Esophagus squamous epithelium (tissue), 5 donors: ENCODE data around the gene PECR. TPM values are rescaled to one million over a fixed set of nuclear protein-coding genes. Genes with fewer than 3 reads are reported as not detected.
A peak's percentile ranks its signal among the peaks of the same experiment; 100 is the strongest.

ENCODE experiments used
- DNase-seq: peaks from one replicate; lab custom pipeline; 2025; lab: John Stamatoyannopoulos, UW
- H3K27ac ChIP-seq, 4 donors: fragments of 200-600 bp; sonication (generic); one replicate each; pipeline ENCODE4 v1.5.1; 2016 to 2019; ENCODE audit warnings: mild to moderate bottlenecking in 1 of 4
- H3K27me3 ChIP-seq, 4 donors: fragments of 200-600 bp; sonication (generic); 1 replicate in 3 of 4; 2 replicates in 1 of 4; pipeline versions ENCODE4 v1.5.1 to v1.6.0; 2017 to 2021; ENCODE audit warnings: antibody characterized with exemption in 1 of 4
- H3K36me3 ChIP-seq, 3 donors: fragments of 200-600 bp; sonication (generic); one replicate each; pipeline ENCODE4 v1.5.1; 2016 to 2019
- H3K4me1 ChIP-seq, 3 donors: fragments of 200-600 bp; sonication (generic); one replicate each; pipeline ENCODE4 v1.5.1; 2017 to 2019
- H3K4me3 ChIP-seq, 4 donors: fragments of 200-600 bp; sonication (generic); 1 replicate in 3 of 4; 2 replicates in 1 of 4; pipeline ENCODE4 v1.5.1; 2016 to 2019; ENCODE audit warnings: mild to moderate bottlenecking in 2 of 4, moderate library complexity in 1 of 4
- H3K9me3 ChIP-seq, 3 donors: fragments of 200-600 bp; sonication (generic); one replicate each; pipeline ENCODE4 v1.5.1; 2016 to 2019
- CTCF ChIP-seq, 6 experiments: fragments of 450-650 bp in 4 of 6; fragments of 200-600 bp in 2 of 6; sonication (generic) in 2 of 6; IDR thresholded peaks; one replicate each; pipeline ENCODE4 v1.5.1; 2016 to 2019; ENCODE audit warnings: antibody characterized with exemption in 6 of 6, mild to moderate bottlenecking in 4 of 6, moderate library complexity in 4 of 6
- POLR2A ChIP-seq, 4 donors: fragments of 450-650 bp; IDR thresholded peaks; one replicate each; pipeline ENCODE4 v1.6.1; 2017; ENCODE audit warnings: antibody characterized with exemption in 4 of 4, mild to moderate bottlenecking in 4 of 4, moderate library complexity in 3 of 4
- WGBS, 2 donors: methylation state at CpG; one replicate each; pipeline ENCODE4 v1.1.5; 2018; 5-methylcytosine and 5-hydroxymethylcytosine counted together
- intact Hi-C: fragments of 100-400 bp; cut with DNase I; formaldehyde crosslinking; loops from one replicate; pipeline ENCODE4 v1.15.0; 2022
- total RNA-seq, 4 donors: library from RNA; depleted of rRNA; stranded (reverse); fragments of >200 nt; gene quantifications; one replicate each; pipeline ENCODE4 v1.1.0, GENCODE V29; 2016
- donor health status: DM: yes; HTN: yes; CAD: no.

PECR gene
- total RNA-seq, 4 donors from 2014 or later, result 1.5 to 6.8 (median 5.1) TPM

- Histone ChIP-seq H3K27me3 (no peaks in the 10 kb centered on the region), H3K36me3 (peaks cover 9 to 90% (median 33%) of the 10 kb centered on the region in 3 donors), H3K27ac (no peak overlapping the region), H3K4me3 (no peak overlapping the region), H3K9me3 (no peaks in the 10 kb centered on the region), H3K4me1 (peaks cover 0 to 48% (median 4%) of the 10 kb centered on the region in 3 donors)
- no peak for DNase-seq
- intact Hi-C loops, result no loop called here
- TF ChIP-seq CTCF (IDR thresholded peaks at IDR 0.05) (no peak), POLR2A (IDR thresholded peaks at IDR 0.05) (no peak)
- WGBS, 2 donors, result 52 to 65% methylated on average over 2 of the region's 2 CpGs
Observed at GRCh38 chr2:216119146-216119545, 37.5 kb upstream of the PECR start.

- no peak for TF ChIP-seq POLR2A (IDR thresholded peaks at IDR 0.05)
- TF ChIP-seq CTCF (IDR thresholded peaks at IDR 0.05), result no peak
- 85 to 91% methylated on average over 1 of the region's 1 CpG for WGBS, 2 donors
- H3K27me3 ChIP-seq, result no peaks in the 10 kb centered on the region
- DNase-seq, result no peak
- H3K4me3 ChIP-seq, result no peak overlapping the region
- H3K27ac ChIP-seq, result peak overlapping the region in 1 of 4 donors; percentile 15
- peaks cover 0 to 52% (median 6%) of the 10 kb centered on the region in 3 donors for H3K4me1 ChIP-seq
- no peaks in the 10 kb centered on the region for H3K9me3 ChIP-seq
- peaks cover 9 to 90% (median 28%) of the 10 kb centered on the region in 3 donors for H3K36me3 ChIP-seq
- intact Hi-C loops, result no loop called here
Observed at GRCh38 chr2:216118474-216118873, 36.9 kb upstream of the PECR start.

- 74 to 76% methylated on average over 4 of the region's 4 CpGs for WGBS, 2 donors
- peaks cover 0 to 56% (median 6%) of the 10 kb centered on the region in 3 donors for H3K4me1 ChIP-seq
- H3K27ac ChIP-seq, result peak overlapping the region in 1 of 4 donors; percentile 15
- H3K36me3 ChIP-seq, result peaks cover 9 to 90% (median 21%) of the 10 kb centered on the region in 3 donors
- TF ChIP-seq POLR2A (IDR thresholded peaks at IDR 0.05) (no peak), CTCF (IDR thresholded peaks at IDR 0.05) (no peak)
- no peaks in the 10 kb centered on the region for H3K27me3 ChIP-seq
- intact Hi-C loops, result no loop called here
- no peak overlapping the region for H3K4me3 ChIP-seq
- H3K9me3 ChIP-seq, result no peaks in the 10 kb centered on the region
- DNase-seq, result no peak
Observed at GRCh38 chr2:216117561-216118340, 36.1 kb upstream of the PECR start.

- peaks cover 1 to 70% (median 11%) of the 10 kb centered on the region in 3 donors for H3K4me1 ChIP-seq
- H3K9me3 ChIP-seq, result no peaks in the 10 kb centered on the region
- no peak for DNase-seq
- 93 to 100% methylated on average over 1 of the region's 1 CpG for WGBS, 2 donors
- no peak for TF ChIP-seq POLR2A (IDR thresholded peaks at IDR 0.05)
- TF ChIP-seq CTCF (IDR thresholded peaks at IDR 0.05), result no peak
- no peaks in the 10 kb centered on the region for H3K27me3 ChIP-seq
- peaks cover 4 to 90% (median 17%) of the 10 kb centered on the region in 3 donors for H3K36me3 ChIP-seq
- H3K27ac ChIP-seq, result no peak overlapping the region
- intact Hi-C loops, result no loop called here
- H3K4me3 ChIP-seq, result no peak overlapping the region
Observed at GRCh38 chr2:216116418-216116817, 34.8 kb upstream of the PECR start.
